ENCODE measurements around the gene PTPN14. TPM values are rescaled to one million over a fixed set of nuclear protein-coding genes. Genes with fewer than 3 reads are reported as not detected.

The PTPN14 gene
- total and polyA plus RNA-seq, 8 donors: 14.9 to 38.0 (median 17.9) TPM

Other genes starting within 250 kb of the PTPN14 start
- gene CENPF, start 51.6 kb upstream of the PTPN14 start, total RNA-seq: 10 to 100 TPM in 1 of 2 donors, 1 to 10 TPM in 1; 3.4 to 15.0 TPM
- gene CENPF, start 51.6 kb upstream of the PTPN14 start, polyA plus RNA-seq (ENCODE audit: insufficient read length in 6 of 6): 100 to 1,000 TPM in 1 of 6 donors, 10 to 100 TPM in 5; 37.7 to 157 (median 71.0) TPM